GM18508 (cell line): Measurements from ENCODE around the gene COQ3.
A peak's percentile ranks its signal among the peaks of the same experiment; 100 is the strongest.

Experiments
- ATAC-seq: cut with Tn5 transposase; IDR thresholded peaks from one replicate; pipeline ENCODE4 v1.9.1; 2021; ENCODE audit warnings: moderate number of reproducible peaks; ENCODE audit not compliant: insufficient read depth, unreplicated experiment

Gene COQ3

GRCh38 chr6:99393698-99394531 is at the start of gene COQ3:
Gene COQ3, minus strand, starts transcription at chr6:99394195. Its CDS starts 16 bp downstream, at chr6:99394179.
- peak; percentile 50 for ATAC-seq

- ATAC-seq, result no peak
Observed at GRCh38 chr6:99434702-99435530, 40.9 kb upstream of the COQ3 start.

- no peak for ATAC-seq
Observed at GRCh38 chr6:99432877-99433276, 38.9 kb upstream of the COQ3 start.

- ATAC-seq, result no peak
Observed at GRCh38 chr6:99431901-99432300, 37.9 kb upstream of the COQ3 start.

GRCh38 chr6:99427988-99428387 is 34.0 kb upstream of the COQ3 start:
- ATAC-seq, result no peak

- ATAC-seq, result no peak
Observed at GRCh38 chr6:99426451-99426757, 32.4 kb upstream of the COQ3 start.

GRCh38 chr6:99425647-99426450 is 31.9 kb upstream of the COQ3 start:
- ATAC-seq, result peak; percentile 37

GRCh38 chr6:99424761-99425646 is 31.0 kb upstream of the COQ3 start, which contains the start of gene PNISR:
Gene PNISR, minus strand, starts transcription at chr6:99425308. Its CDS starts 10,649 bp downstream, at chr6:99414659.
- ATAC-seq, result peak; percentile 89

GRCh38 chr6:99424022-99424421 is 30.0 kb upstream of the COQ3 start:
- no peak for ATAC-seq

GRCh38 chr6:99422912-99423311 is 28.9 kb upstream of the COQ3 start:
- ATAC-seq, result no peak

GRCh38 chr6:99416892-99417767 is 23.1 kb upstream of the COQ3 start:
- ATAC-seq, result peak; percentile 79

- no peak for ATAC-seq
Observed at GRCh38 chr6:99416226-99416625, 22.2 kb upstream of the COQ3 start.

GRCh38 chr6:99415446-99415845 is 21.5 kb upstream of the COQ3 start:
- no peak for ATAC-seq

GRCh38 chr6:99412065-99412464 is 18.1 kb upstream of the COQ3 start:
- no peak for ATAC-seq

GRCh38 chr6:99409672-99410071 is 15.7 kb upstream of the COQ3 start:
- no peak for ATAC-seq

GRCh38 chr6:99407076-99407475 is 13.1 kb upstream of the COQ3 start:
- ATAC-seq, result no peak

GRCh38 chr6:99402448-99402847 is 8.5 kb upstream of the COQ3 start:
- no peak for ATAC-seq

GRCh38 chr6:99397287-99397686 is 3.3 kb upstream of the COQ3 start:
- ATAC-seq, result no peak

- ATAC-seq, result peak; percentile 21
Observed at GRCh38 chr6:99393366-99393697, 663 bp downstream of the COQ3 start.
